ENCODE results near the gene MYG1. TPM values are rescaled to one million over a fixed set of nuclear protein-coding genes. Genes with fewer than 3 reads are reported as not detected.
A peak's percentile ranks its signal among the peaks of the same experiment; 100 is the strongest.
"Not testable (repeated sequence)": the region's sequence is repeated elsewhere in the genome, so short reads cannot be mapped to it uniquely, and the experiment has no call there.

Gene MYG1
- total RNA-seq, 1 donor from 2014 or later: 72.5 TPM

- Mint-ChIP-seq H3K9me3 (ENCODE audit: unreplicated experiment) (no peaks in the 10 kb centered on the region), H3K27me3 (ENCODE audit: unreplicated experiment) (no peaks in the 10 kb centered on the region), H3K27ac (ENCODE audit: unreplicated experiment) (no peak overlapping the region), H3K4me3 (ENCODE audit: unreplicated experiment) (no peak overlapping the region), H3K36me3 (ENCODE audit: unreplicated experiment) (no peaks in the 10 kb centered on the region), H3K4me1 (ENCODE audit: unreplicated experiment) (peaks cover 17% of the 10 kb centered on the region)
- no peak for DNase-seq (ENCODE audit: extremely low spot score, unreplicated experiment)
- TF ChIP-seq, protein P1, sequence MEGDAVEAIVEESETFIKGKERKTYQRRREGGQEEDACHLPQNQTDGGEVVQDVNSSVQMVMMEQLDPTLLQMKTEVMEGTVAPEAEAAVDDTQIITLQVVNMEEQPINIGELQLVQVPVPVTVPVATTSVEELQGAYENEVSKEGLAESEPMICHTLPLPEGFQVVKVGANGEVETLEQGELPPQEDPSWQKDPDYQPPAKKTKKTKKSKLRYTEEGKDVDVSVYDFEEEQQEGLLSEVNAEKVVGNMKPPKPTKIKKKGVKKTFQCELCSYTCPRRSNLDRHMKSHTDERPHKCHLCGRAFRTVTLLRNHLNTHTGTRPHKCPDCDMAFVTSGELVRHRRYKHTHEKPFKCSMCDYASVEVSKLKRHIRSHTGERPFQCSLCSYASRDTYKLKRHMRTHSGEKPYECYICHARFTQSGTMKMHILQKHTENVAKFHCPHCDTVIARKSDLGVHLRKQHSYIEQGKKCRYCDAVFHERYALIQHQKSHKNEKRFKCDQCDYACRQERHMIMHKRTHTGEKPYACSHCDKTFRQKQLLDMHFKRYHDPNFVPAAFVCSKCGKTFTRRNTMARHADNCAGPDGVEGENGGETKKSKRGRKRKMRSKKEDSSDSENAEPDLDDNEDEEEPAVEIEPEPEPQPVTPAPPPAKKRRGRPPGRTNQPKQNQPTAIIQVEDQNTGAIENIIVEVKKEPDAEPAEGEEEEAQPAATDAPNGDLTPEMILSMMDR (IDR thresholded peaks at IDR 0.05): no peak
These were observed 27.1 kb downstream of the MYG1 start for GRCh38 chr12:53326460-53327185.

- TF ChIP-seq, protein P1 (IDR thresholded peaks at IDR 0.05): peak; percentile 32
- Mint-ChIP-seq H3K4me1 (ENCODE audit: unreplicated experiment) (peaks cover 13% of the 10 kb centered on the region), H3K27ac (ENCODE audit: unreplicated experiment) (no peak overlapping the region), H3K9me3 (ENCODE audit: unreplicated experiment) (no peaks in the 10 kb centered on the region), H3K36me3 (ENCODE audit: unreplicated experiment) (no peaks in the 10 kb centered on the region), H3K4me3 (ENCODE audit: unreplicated experiment) (no peak overlapping the region), H3K27me3 (ENCODE audit: unreplicated experiment) (peaks cover 3% of the 10 kb centered on the region)
- no peak for DNase-seq (ENCODE audit: extremely low spot score, unreplicated experiment)
These were observed 28.0 kb downstream of the MYG1 start for GRCh38 chr12:53327435-53328042.

GRCh38 chr12:53328043-53328435 lies 28.5 kb downstream of the MYG1 start:
- TF ChIP-seq, protein P1 (IDR thresholded peaks at IDR 0.05): no peak
- H3K9me3 Mint-ChIP-seq (ENCODE audit: unreplicated experiment): no peaks in the 10 kb centered on the region

DNA sequence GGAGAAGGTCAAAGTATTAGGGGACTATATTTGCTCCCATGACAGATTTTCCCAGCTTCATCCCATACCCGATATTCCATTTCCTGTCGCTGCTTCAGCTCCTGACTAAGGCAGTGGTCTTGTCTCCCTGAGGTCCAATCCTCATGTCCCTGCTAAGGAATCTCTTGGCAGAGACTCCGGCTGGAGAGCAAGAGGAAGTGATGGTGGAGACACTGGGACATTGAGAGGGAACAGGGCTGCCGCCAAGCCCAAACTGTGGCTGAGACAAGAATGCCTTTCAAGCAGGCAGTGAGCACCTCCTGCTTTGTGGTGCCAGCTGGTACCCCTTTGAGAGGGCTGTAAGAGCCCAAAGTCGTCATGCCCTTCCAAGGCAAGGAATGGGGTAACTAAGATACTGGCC lies 31.2 kb downstream of the MYG1 start:
- no peak overlapping the region for H3K4me3 Mint-ChIP-seq (ENCODE audit: unreplicated experiment)
- peaks cover 4% of the 10 kb centered on the region for H3K4me1 Mint-ChIP-seq (ENCODE audit: unreplicated experiment)
- no peak overlapping the region for H3K27ac Mint-ChIP-seq (ENCODE audit: unreplicated experiment)
- DNase-seq (ENCODE audit: extremely low spot score, unreplicated experiment): no peak
- H3K36me3 Mint-ChIP-seq (ENCODE audit: unreplicated experiment): no peaks in the 10 kb centered on the region
- H3K9me3 Mint-ChIP-seq (ENCODE audit: unreplicated experiment): no peaks in the 10 kb centered on the region
- TF ChIP-seq, protein P1 (IDR thresholded peaks at IDR 0.05): no peak
- H3K27me3 Mint-ChIP-seq (ENCODE audit: unreplicated experiment): peaks cover 9% of the 10 kb centered on the region

More at GRCh38 chr12:53328043-53328435, 28.5 kb downstream of the MYG1 start:
- H3K27me3 Mint-ChIP-seq (ENCODE audit: unreplicated experiment): peaks cover 3% of the 10 kb centered on the region
- DNase-seq (ENCODE audit: extremely low spot score, unreplicated experiment): no peak
- H3K4me1 Mint-ChIP-seq (ENCODE audit: unreplicated experiment): peaks cover 13% of the 10 kb centered on the region
- H3K4me3 Mint-ChIP-seq (ENCODE audit: unreplicated experiment): no peak overlapping the region
- H3K27ac Mint-ChIP-seq (ENCODE audit: unreplicated experiment): no peak overlapping the region
- no peaks in the 10 kb centered on the region for H3K36me3 Mint-ChIP-seq (ENCODE audit: unreplicated experiment)

DNA sequence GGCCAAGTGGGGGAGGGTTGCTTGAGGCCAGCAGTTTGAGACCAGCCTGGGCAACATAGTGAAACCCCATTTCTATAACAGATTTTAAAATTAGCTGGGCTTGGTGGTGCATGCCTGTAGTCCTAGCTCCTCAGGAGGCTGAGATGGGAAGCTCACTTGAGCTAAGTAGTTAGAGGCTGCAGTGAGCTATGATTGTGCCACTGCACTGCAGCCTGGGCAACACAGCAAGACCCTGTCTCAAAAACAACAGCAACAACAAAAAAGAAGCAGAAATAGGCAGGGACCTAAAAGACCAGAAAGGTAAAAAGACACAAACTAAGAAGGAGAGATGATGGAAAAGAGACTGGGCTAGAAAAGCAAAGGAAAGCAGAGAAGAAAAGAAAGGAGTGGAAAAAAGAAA lies 32.8 kb downstream of the MYG1 start:
- not testable (repeated sequence) for H3K9me3 Mint-ChIP-seq (ENCODE audit: unreplicated experiment); H3K27ac Mint-ChIP-seq (ENCODE audit: unreplicated experiment); H3K4me1 Mint-ChIP-seq (ENCODE audit: unreplicated experiment); H3K4me3 Mint-ChIP-seq (ENCODE audit: unreplicated experiment); DNase-seq (ENCODE audit: extremely low spot score, unreplicated experiment); H3K36me3 Mint-ChIP-seq (ENCODE audit: unreplicated experiment)
- H3K27me3 Mint-ChIP-seq (ENCODE audit: unreplicated experiment): peaks cover 17% of the 10 kb centered on the region

Measured in osteocyte (in vitro differentiated cells).